ENCODE data around the gene SCD5.

SCD5 gene

DNA sequence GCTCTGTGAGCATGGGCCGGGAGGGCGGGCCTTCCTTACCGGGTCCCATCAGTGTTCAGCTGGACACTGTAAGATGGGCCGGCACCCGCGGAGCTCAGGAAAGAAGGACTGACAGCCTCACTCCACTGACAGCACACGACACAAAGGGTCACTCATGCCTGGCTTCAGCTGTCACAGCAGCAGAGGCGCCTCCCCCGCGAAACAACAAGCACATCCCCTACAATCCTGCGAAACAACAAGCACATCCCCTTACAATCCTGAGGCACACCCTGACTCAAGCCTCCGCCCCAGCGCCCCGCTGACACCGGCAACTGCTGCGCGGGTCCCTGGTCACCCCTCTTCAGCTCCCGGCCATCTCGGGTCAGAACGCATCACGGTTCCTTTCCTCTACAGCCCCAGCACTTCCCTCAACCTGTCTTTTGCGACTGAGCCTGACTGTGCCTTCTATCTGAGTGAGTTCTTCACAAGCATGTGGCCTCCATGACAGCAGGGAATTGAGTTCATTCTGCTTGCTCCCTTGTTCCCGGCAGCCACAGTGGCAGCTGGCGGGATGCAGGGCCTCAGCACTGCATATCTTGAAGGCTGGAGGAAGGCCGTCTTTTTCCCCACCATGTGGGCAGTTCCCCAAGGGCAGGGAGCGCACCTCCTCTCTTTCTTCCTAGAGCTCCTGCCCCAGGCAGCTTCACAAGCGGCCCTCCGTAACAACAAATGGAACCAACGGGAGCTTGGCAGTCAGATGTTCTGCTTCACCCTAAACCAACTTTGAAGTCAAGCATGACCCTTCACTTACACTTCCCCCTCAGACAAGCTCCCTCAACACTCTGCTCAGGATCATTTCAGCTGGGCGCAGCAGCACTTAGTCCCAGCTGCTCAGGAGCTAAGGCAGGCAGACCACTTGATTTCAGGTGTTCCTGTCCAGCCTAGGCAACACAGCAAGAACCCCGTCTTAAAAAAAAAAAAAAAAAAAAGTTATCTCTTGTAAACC, 39.6 kb downstream of the SCD5 start:
- DNase-seq: no peak

DNA sequence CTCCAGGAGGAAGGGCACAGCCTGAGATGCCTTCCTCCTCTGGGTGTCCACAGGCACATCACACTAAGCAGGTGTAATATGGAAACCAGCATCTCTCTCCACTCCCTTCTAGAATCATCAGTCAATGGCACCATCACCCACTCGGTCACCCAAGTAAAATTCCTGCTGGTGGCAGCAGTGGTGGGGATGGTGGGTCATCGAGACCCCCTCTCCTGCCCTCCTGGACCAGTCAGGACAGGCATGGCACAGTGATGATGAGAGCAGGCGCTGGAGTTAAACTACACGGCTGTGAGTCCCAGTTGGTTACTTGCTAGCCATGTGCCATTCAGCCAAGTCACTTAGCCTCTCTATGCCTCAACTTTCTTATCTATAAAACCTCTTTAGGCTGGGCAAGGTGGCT, 42.5 kb downstream of the SCD5 start:
- DNase-seq: no peak

DNA sequence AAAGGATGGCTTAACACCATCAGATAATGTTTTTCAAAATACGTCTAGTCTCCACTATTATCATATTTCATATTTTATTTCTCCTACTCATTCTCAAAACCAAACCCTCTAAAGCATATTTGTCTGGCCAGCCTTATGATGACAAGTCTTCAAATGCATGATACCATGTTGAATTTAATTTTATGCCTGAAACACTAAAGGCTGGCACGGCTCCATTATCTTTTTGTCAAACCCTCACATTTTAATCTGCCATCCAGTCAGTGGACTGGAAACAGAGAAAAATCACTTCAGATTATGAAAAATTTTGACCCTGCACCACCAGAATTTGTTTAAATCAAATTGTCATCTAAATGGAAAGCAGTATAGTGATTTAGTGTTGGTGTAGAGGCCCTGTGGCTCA, 42.9 kb downstream of the SCD5 start:
- DNase-seq: no peak

DNA sequence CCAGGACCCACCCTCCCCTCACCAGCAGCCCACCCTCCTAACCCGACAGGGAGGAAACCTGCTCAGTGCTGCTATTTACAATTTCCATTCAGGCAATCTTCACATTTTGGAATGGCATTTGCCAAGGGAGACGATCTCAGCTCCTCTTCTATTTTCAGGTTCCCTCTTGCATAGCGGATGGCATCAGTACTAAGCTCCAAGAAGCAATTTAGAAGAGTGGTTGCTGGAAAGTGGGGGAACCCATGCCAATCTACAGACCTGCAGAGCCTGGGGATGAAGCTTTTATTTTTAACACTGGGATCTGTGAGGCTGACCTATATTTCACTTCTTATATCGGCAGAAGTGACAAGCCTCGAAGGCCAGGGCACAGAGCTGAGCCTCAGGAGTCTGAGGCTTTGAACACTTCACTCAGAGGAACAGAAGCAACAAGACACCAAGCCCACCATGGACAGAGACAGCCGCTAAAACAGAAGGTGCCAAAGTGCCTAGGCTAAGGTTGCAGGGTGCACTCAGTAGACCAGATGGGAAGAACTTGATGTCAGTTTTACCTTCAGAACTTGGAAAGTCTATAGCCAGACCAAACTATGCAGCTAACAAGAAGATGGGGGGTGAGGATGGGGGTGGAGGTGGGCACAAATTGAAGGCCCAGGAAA, 44.0 kb downstream of the SCD5 start:
- no peak for DNase-seq

DNA sequence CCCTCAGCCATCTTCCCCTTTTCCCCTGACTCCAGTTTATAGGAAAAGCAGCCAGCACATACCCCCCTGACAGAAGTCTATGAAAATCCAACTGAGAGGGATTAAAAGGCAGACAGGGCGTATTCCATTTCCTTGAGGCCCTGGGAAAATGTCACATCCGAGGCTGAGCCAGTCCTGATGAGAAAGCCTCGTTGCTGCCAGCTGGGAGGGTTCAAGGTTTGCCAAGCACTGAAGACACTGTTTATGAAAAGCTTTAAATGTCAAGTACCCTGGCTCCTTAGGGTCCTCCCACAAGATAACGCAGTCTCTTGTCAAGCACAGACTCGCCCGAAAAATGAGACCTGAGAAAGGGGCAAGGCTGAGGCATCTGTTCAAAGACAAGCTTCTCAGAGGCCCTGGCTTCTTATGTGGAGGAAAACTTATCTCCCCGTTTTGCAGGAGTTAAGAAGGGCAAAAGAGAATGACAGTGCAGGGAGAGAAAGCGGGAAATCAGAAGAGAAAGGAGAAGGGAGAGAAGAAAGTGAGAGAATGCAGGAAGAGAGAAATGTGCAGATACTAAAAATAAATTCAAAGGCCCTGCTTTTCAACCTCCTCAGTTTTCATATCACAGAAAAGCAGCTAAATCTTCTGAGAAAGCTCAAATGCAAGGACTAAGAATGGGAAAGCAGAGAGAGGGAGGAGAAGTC, 44.7 kb downstream of the SCD5 start:
- DNase-seq: no peak

DNA sequence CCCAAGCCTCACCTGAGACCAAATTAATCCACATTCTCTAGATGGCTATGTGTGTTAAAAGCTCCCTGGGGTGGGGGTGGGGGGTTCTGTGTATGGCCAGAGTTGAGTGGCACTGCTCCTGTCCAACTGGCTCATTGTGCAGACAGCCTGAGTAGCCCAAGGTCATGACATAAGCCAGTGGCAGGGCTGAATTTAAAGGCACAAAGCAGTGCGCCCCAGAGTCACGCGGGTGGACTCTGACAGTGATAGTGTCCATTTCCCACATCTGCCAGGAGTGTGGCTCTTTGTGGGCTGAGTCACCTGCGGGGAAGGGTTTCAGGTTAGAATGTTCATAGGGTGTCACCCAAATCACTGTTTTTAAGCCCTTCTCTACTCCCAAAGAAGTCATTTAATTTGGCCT, 45.4 kb downstream of the SCD5 start:
- DNase-seq: no peak

DNA sequence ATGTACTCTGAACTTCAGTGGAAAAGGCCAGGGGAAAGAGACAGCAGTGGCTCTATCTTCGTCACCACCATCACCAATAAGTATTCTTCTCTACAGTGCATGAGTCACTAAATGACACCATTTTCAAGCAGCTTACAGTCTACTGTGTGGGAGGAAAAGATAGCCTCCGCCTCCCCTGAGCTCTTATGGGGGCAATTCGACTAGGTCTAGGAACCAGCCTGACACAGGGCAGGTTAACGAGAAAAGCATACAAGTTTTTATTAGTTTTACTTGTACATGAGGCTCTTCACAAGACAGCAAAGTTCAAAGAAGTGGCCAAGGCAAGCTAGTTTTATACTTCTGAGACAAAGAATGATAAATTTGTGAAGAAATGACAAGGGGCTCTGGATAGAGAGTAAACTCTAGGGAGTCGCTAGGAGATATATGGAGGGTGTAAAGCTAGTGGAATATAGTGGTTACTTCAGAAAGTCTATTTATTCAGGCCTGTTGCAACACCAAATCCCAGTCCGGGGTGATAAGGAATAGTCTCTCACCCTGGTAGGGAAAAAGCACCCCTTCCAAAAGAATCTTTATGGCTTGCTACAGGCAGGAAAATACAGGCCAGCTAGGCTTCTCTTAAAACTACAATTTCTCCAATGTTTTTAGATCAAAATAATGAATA, 49.7 kb downstream of the SCD5 start:
- DNase-seq: no peak

DNA sequence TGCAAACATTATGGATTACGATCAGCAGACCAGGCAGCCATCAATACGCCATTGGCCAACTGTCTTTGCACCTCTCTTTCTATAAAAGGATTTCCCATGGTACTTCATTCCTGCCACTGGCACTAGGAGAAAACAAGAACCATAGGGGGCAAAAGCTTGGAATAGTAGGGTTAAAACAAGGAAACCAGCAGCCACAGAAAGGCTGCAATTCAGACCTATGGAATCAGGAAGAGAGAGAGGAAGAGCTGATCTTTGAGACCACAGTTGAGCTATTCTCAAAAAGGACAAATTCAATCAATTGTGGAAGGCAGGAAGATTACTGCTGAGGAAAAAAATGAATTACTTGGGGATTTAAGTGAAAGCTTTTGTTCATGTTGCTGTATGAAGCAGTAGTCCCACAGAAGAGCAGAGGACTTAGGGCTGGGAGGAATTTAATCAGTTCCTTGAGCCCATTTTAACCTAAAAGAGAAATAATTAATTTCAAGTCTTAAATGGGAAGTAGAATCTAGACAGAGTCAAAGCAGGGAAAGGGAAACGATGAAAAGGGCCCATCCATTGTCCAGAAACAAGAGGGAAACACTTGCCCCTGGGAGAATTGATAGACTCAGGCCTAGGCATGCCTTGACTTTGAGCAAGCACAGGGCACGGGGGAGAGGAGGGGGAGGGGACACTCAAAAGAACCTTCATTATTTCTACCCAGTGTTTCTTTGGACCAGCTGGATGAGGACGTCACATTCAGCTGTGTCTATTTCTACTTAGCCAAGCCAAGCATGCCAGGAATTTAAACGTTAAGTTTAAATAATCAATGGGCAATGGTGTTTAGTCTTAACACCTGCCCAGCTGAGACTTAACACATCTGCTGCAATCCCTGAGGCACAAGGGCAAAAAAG, 50.7 kb downstream of the SCD5 start:
- DNase-seq: no peak

DNA sequence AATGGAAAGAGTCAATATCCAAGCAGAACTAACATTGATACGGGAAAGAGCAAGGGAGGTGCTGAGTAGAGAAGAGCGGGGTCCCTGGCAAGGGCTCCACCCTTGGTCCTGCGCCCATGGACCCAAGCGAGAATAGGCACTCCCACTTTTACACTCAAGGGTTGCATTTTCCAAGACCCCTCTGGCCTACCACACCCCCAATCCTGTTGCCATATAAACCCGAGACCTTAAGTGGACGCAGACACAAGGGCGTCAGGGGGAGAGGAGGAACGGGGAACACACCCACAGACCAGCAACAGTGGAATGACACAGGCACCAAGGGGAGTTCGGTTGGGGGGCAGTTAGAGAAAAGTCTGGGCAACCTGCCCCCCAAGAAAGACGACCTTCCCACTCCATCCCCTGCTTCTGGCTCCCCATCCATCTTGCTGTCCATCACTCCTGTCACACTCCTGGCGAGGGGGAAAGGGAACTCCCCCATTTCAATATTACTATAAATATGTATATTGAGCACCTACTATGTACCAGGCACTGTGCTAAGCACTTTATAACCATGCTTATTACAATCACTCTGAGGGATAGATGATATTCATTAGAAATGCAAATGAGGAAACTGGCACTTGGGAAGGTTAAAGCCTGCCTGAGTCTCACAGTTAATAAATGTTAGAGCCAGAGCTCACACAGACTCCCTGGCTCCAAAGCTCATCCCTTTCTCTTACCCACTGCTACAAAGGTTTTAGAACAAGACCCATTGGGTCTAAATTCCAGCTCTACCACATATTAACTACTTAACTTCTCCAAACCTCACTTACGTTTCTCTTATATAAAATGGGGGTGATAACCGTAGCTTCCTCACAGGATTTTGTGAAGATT, 51.7 kb downstream of the SCD5 start:
- DNase-seq: no peak

DNA sequence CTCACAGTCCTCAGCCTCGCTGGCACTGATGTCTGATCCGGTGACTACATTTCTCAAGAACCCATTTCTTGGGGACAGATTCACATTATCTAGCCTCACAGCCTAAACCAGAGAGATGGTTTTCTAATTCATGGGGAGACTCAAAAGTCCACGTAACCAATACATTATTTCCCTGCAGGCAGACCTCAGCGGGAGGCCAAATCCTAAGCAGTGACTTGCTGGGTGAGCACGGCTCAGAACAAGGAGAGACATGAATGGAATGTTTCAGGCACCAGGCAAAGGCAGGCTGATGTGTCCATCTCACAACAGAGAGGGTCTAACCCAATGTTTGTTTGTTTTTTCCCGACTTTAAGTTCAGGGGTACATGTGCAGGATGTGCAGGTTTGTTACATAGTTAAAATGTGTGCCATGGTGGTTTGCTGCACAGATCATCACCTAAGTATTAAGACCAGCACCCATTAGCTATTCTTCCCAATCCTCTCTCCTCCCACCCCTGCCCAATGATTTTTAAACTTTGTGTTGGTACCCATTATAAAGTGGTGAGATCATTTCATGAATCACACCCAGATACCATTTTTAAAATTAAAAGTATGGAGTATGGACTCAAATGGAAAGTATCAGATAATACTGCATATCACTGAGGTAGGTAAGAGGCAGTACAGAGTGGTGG, 53.3 kb downstream of the SCD5 start:
- no peak for DNase-seq

DNA sequence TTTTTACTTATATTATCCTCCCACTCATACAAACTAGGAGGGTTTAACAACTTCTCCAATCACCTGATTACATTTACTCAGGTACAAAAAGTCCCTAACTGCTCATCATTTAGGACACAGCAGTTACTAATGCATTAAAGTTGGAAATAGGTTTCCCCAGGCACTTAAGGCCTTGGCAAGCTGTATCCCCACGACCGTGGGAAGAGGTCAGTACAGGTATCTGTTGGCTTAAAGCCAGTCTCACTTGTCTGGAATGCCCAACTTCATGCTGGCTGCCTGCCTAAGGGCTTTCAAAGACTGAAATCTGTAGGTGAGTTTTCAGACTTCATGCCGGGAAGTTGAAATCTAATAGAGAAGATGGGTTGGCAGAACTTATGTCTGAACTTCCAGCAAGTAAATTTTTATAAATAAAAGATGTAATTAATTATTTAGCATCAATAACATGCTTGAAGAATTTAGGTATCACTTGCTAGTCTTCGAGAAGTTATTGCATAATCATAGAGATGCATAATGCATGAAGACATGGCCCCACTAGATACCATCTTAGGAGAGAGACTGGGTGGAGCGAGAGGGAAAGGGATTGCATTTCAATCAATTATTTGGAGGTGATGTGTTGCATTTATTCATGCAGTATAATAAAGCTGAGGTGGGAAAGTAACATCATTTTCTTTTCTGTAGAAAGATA, 54.2 kb downstream of the SCD5 start:
- no peak for DNase-seq

DNA sequence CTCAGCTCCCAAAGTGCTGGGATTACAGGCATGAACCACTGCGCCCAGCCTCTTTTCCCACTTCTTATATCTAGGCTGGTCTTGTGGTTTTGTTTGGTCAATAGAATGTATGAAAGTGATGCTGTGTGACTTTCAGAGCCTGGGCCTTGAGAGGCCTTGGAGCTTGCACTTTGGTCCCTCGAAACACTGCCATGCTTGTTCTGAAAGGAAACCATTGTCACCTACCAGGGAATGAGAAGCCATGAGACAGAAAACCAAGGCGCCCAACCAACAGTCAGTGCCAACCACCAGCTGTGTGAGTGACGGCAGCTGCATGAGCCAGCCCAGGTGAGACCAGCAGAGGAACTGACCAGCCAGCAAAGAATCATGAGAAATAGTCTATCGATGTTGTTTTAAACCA, 57.4 kb downstream of the SCD5 start:
- no peak for DNase-seq

DNA sequence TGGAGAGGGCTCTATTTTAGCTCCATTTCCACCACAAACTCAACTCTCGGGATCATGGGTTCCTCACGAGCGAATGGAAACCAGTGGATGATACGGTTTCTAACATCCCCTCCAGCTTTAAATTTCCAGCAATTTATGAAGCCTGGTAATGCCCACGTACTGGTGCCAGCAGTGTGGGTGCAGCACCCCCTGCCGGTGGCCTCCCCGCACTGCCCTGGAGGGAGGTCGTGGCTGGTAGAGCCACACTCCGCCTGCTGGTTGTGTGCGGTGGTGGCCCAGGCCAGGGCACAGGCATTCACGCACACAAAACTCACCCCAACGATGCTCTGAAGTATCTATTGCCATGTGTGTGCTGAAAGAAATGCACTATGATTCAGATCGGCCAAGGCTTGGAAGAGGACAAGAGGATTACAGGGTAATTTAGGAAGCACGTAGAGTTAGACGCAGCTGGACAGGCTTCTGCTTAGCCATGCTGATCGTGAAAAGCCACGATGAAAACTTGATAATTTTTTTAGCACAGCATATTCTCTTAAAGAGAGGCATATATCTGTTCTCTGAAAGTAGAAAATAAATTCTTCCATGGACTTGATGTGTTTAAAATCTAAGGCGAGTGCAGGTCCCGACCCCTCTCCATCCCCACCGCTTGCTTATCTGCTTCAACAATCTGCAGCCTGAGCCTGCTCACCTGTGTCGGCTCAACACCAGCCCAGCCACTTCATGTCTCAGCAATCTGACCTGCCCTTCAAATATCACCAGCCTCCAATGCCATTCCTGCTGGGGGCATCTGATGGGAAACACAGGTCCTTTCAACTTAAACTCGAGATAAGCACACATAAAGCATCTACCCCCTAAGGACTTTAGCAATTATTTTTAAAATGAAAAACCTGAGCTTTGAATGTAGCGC, 59.1 kb downstream of the SCD5 start:
- DNase-seq: no peak

DNA sequence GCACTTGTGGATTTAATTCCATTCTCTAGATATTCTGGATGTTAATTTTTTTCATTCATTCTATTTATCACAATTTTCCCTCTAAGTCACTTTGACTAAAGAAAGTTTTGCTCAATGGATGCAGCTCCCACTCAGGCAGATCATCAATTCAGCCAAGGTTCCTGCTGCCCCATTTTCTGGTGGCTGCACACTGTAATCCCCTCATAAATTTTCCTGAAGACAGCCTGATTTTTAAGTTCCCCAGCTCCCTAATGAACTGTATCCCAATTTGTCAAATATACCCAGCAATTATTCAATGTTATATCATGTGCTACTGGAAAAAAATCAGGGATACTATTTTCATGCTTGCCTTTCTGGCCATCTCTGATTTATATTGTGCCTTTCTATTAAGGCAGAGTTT, 61.2 kb downstream of the SCD5 start:
- DNase-seq: no peak

DNA sequence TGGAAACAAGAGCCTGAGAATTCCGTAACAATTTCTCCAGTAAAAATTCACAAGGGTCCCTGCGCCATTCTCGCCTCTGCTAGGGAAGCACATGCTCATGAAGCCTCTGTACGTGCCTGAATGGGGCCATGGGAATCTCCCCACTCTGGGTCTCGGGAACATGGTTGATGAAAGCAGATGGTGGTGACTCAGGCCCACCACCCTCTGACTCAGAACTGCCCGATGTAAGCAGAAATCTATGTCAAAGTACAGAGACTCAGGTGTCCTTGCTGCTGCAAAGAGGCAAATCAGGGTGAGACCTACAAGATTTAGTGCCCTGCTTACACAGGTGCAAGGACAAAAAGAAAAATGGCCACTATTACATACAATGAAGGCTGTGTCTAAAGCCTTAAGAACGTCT, 65.0 kb downstream of the SCD5 start:
- DNase-seq: no peak

DNA sequence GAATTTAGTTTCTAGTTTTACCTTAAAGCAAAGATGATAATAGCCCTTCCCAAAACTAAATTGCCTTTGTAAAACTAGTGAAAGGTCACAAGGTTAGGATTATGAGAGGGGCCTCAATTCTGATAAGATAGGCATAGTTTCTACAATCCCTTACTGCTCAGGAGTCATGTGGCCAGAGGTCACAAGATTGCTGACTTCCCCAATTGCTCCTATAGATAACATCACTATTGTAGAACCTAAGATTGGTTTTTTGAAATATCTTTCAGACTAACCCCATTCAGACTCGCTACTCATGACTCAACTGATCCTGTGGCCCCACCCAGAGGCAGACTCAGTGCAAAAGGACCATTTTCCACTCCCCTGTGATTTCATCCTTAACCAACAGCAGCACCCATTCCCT, 70.3 kb downstream of the SCD5 start:
- no peak for DNase-seq

DNA sequence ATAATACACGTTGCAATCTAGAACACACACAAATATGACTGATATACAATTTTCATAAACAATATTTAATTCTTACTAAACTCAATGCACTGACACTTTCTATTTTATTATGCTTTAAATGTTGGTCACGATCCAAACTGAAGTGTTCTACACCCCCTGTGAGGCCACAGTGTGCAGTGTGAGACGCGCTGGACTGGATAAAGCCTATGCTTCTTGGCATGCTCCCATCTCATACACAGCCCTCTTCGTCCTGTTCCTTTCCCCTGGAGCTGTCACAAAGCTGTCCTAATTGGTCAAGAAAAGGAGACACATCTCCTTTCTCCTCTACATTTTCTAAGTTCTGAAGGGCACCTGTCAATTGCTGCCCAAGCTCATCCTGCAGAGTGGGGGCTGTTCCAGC, 72.0 kb downstream of the SCD5 start:
- DNase-seq: no peak

DNA sequence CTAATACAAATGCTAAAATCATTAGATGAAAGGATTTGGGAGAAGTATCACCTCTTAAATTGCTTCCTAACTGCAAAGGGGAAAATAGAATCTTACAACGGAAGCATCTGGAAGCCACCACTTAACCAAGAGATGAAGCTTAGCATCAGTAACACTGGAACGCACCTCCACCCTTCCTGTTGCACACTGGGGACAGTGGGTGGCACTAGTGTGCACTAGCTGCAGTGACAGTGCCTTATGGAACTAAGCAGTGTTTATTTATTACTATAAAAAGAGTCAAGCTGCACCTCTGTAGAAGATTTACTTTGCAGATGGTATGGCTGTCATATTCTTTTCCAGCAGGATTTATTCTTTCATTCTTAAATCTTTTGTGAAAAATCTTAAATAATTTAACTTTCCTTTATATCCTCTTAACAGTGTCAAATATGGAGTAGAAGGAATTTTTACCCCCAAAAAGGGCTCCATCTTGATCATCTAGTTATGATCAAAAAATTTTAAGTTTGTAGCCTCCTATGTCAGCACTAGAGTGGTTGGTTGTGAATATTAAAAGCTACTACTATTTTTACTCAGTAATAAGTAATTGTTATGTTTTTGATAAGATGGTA, 76.7 kb downstream of the SCD5 start:
- no peak for DNase-seq
